PFSK-1 (cell line): ENCODE measurements around the gene OR4X1.

Experiments used
- FOXP2 ChIP-seq: optimal IDR thresholded peaks from 2 replicates; pipeline ENCODE3; 2011; ENCODE audit warnings: borderline replicate concordance, control low read depth, inconsistent platforms; ENCODE audit not compliant: insufficient read depth; ENCODE audit errors: extremely low read length, extremely low read depth
- POLR2AphosphoS5 ChIP-seq: IDR thresholded peaks from 2 replicates; pipeline ENCODE4 v1.6.1; 2012; ENCODE audit warnings: low read depth, mild to moderate bottlenecking, control low read depth, low read length, moderate library complexity
- SIN3A ChIP-seq: IDR thresholded peaks from 2 replicates; pipeline ENCODE4 v1.6.1; 2012; ENCODE audit warnings: mild to moderate bottlenecking, low read length, moderate library complexity, borderline replicate concordance; ENCODE audit not compliant: insufficient read depth
- TAF1 ChIP-seq: IDR thresholded peaks from 2 replicates; pipeline ENCODE4 v1.6.1; 2012; ENCODE audit warnings: low read length, control low read depth, borderline replicate concordance; ENCODE audit not compliant: insufficient read depth
- TF ChIP-seq, protein P1 (sequence below), 2 experiments: IDR thresholded peaks; 2 replicates each; pipeline versions ENCODE4 v1.6.1 to v1.8.0; 2011 to 2012; ENCODE audit warnings: low read depth in 2 of 2, low read length in 2 of 2, control low read depth in 1 of 2, inconsistent platforms in 1 of 2, mild to moderate bottlenecking in 1 of 2, moderate library complexity in 1 of 2; ENCODE audit not compliant: insufficient read depth in 1 of 2

OR4X1 gene

DNA sequence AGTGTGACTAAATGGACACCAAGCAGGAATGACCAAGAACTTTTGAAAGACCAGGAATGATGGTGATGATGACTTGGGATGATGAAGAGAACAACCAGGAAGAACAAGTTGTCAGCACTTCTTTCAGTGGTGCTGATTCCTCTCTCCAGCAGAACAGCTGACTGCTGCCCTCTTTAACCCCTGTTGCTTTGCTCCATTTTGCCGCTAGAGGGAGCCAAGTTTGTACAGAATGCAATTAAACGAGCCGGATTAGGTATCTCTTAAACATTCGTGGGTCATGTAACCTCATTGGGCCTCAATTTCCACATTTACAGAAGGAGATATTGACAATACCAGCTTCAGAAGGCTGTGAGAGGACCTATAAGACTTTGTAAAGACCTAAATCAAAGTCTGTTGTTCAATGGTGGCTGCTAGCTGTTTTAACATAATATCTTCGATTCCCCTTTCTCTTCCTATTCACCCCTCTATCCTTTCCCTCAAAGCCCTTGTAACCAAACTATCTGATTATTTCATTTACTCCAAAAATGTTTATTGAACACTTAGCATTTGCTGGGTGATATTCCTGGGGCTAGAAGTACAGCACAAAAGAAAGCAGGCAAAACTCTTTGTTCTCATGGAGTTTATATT lies 44.2 kb downstream of the OR4X1 start:
- TF ChIP-seq TAF1 (no peak), SIN3A (no peak), POLR2AphosphoS5 (no peak), FOXP2 (no peak)
- TF ChIP-seq, protein P1, sequence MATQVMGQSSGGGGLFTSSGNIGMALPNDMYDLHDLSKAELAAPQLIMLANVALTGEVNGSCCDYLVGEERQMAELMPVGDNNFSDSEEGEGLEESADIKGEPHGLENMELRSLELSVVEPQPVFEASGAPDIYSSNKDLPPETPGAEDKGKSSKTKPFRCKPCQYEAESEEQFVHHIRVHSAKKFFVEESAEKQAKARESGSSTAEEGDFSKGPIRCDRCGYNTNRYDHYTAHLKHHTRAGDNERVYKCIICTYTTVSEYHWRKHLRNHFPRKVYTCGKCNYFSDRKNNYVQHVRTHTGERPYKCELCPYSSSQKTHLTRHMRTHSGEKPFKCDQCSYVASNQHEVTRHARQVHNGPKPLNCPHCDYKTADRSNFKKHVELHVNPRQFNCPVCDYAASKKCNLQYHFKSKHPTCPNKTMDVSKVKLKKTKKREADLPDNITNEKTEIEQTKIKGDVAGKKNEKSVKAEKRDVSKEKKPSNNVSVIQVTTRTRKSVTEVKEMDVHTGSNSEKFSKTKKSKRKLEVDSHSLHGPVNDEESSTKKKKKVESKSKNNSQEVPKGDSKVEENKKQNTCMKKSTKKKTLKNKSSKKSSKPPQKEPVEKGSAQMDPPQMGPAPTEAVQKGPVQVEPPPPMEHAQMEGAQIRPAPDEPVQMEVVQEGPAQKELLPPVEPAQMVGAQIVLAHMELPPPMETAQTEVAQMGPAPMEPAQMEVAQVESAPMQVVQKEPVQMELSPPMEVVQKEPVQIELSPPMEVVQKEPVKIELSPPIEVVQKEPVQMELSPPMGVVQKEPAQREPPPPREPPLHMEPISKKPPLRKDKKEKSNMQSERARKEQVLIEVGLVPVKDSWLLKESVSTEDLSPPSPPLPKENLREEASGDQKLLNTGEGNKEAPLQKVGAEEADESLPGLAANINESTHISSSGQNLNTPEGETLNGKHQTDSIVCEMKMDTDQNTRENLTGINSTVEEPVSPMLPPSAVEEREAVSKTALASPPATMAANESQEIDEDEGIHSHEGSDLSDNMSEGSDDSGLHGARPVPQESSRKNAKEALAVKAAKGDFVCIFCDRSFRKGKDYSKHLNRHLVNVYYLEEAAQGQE (IDR thresholded peaks at IDR 0.05; ENCODE audit: insufficient read depth in 1 of 2, low read depth in 2 of 2, low read length in 2 of 2) = no peak
